NCI-H2227 treated with DMSO at 0.1 percent for 48 hours (cell line): ENCODE results near the gene TMEM30A.

Experiments used
- DNase-seq: peaks from one replicate; lab custom pipeline; 2025; lab: John Stamatoyannopoulos, UW

The TMEM30A gene

DNA sequence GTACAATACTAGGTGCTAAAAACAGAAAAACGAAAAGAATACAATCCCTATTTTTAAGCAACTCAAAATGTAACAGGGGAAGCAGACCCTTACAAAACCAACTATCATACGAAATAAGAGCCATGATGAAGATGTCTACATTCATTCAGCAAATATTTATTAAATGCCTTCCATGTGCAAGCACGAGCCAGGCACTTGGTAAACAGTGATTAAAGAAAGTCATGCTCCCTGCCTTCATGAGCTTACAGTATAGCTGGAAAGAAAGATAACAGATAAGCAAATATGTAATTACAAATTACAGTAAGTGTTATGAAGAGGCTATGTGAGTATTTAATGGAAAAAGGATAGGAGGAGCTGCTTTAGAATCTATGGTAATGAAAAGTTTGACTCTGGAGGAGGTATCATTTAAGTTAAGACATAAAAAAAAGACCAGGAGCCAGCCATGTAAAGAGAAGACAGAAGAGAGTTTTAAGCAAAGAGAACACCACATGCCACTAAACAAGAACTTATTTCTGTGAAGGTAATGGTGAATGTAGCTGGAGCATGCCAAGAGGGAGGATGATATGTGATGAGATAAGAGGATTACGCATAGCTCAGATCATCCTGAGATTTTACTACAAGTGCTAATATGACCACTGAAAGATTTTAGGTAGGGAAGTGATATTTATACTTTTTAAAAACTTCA lies 21.7 kb downstream of the TMEM30A start:
- DNase-seq = no peak

DNA sequence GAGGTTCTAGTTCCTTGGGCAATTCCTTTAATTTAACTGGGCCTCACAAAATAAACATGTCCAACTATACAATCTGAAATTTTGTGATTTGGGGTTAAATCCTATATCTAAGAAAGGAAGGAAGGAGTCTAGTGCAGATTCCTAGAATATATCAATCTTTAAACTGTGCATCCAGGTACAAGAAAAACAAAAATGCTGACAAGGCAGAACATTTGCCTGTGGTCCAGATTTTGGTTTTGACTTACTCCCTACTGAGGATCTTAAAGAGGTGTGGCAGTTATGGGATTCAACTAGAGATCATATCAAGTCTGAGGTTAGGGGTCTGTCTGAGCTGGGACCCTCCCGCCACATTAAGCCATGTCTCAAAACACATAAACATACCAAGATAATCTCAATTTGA lies 23.3 kb downstream of the TMEM30A start:
- no peak for DNase-seq

- DNase-seq = no peak
These were observed 27.1 kb downstream of the TMEM30A start for GRCh38 chr6:75257343-75258087.

DNA sequence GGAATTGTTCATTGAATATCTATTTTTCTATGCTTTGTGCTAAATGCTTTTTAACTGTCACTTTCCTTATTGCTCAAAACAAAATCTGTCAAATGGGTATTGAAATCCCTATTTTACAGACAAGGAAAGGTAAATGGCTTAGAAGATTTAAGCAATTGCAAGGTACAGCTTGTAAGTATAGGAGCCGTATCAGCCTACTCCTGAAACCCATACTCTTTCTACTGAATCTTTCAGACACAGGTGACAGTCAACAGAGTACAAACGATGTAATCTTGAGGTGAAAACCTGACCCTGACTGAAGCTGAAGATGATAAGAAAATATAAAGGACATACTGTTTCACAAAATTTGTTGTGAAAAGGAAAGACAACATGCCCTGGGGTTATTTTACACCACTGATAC lies 34.0 kb downstream of the TMEM30A start:
- no peak for DNase-seq

- no peak for DNase-seq
These were observed 34.8 kb downstream of the TMEM30A start for GRCh38 chr6:75249837-75250236.

GRCh38 chr6:75246386-75246785 lies 38.2 kb downstream of the TMEM30A start:
- DNase-seq = no peak

DNA sequence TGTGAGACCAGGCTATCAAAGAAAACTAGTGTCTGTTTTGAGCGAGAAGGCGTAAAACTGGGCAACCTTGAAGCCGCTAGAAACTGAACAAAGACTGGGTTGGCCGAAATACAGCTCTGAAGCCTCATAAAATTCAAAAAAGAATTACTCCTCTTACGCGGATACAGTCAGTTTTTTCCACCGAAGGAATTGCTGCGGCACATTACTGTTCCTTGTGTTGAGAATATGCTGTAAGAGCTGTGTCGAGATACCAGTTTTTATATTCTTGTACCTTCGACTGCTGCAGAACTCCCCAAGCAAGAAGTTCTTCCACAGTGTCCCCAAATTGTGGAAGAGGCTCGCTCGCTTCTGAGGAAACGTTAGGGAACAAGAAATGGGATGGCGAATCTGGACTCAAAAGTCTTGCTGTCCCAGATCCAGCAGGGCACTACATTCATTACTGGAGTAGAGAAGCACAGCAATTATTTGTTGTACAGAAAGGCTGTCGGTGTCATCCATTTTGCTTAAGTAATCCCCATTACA lies 40.5 kb downstream of the TMEM30A start:
- DNase-seq = peak; percentile 56

DNA sequence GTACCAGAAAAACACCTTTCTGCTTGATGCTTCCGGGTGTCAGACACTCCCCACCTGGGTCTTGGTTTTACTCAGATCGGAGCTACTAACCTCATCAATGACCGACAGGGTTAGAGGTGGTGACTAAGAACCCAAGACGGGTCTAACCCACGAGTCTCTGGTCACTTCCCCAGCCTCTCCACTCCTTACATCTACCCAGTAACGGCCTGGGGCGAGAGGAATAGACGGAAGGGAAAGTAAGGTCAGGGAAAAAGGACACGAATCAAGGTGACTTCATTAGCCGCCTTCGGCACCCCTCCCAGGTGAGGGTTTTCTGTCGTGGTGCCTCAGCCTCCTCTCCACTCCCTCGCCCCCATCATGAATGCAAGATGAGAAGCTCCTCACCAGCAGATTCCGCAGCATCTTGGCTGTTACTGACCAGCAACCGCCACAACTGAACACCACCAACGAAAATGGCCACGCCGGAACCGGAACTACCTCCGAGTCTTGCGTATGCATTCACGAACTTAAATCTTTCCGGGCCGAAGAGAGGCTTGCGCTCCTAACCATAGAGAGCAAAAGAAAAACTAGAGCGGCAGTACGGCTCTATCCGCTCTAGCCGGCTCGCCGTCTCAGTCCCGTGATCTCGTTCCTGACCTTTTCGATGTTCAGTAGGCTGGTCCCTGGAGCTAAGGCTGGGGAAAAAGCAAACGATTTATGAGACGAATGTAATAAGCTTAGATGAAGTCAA lies 41.1 kb downstream of the TMEM30A start, which contains the start of gene COX7A2:
Gene COX7A2, minus strand, starts transcription at position 469 of the 730 bp plus-strand sequence. Its CDS starts 67 bp downstream, at position 402.
- DNase-seq = peak; percentile 96

- no peak for DNase-seq
These were observed 48.0 kb downstream of the TMEM30A start for GRCh38 chr6:75236630-75237029.

GRCh38 chr6:75235271-75235670 lies 49.3 kb downstream of the TMEM30A start:
- no peak for DNase-seq

DNA sequence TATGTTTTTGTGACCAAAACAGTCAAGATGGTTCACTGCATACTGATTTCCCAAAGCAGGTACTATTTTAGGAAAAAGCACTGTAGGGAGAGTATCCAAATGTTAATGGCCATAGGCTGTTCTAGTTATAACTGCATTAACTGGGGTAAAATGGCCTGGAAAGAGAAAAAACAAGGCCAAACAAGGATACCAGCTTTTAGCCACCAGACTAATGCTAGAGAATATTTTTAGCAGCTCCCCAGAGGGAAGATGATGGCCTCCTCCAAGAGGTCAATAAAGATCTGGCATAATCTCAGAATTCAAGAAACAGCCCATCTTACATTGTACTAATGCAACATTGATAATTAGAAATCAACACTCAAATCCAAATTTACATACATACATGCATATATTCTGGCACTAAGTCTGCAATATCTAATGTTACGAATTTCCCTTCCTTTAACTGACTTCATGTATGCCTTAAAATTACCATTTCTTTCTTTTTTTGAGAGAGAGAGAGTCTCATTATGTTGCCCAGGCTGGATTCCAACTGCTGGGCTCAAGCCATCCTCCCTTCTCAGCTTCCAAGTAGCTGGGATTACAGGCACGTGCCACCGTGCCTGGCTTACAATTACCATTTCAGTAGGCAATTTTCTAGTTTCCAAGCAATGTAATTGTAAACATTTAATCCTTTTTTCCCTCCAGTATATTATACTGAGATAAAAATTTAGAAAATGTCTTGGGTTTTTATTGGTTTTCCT lies 50.3 kb downstream of the TMEM30A start:
- DNase-seq = no peak

DNA sequence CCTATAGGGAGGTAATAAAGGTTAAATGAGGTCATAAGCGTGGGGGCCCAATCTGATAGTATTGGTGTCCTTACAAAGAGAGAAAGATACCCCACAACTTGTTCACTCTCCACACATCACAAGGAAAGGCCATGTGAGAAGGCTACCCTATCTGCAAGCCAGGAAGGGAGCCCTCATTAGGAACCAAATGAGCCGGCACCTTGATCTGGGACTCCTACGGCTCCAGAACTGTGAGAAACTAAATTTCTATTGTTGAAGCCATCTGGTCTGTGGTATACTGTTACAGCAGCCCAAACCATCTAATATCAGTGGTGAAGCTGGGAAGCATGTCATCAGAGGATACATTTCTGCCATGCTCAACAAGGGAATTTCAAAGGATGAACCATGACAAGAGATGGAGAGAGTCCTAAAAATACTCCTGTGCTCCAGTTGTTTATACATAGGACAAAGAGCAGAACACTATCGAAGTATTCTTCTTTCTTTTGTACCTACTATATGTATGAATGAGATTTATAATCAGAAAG lies 51.4 kb downstream of the TMEM30A start:
- DNase-seq = no peak

- peak; percentile 12 for DNase-seq
These were observed 53.9 kb downstream of the TMEM30A start for GRCh38 chr6:75230484-75231325.

GRCh38 chr6:75224303-75224926 lies 60.2 kb downstream of the TMEM30A start:
- DNase-seq = no peak

- DNase-seq = no peak
These were observed 61.2 kb downstream of the TMEM30A start for GRCh38 chr6:75223428-75223827.

- no peak for DNase-seq
These were observed 62.3 kb downstream of the TMEM30A start for GRCh38 chr6:75222261-75222660.

GRCh38 chr6:75221116-75221515 lies 63.5 kb downstream of the TMEM30A start:
- DNase-seq = no peak

DNA sequence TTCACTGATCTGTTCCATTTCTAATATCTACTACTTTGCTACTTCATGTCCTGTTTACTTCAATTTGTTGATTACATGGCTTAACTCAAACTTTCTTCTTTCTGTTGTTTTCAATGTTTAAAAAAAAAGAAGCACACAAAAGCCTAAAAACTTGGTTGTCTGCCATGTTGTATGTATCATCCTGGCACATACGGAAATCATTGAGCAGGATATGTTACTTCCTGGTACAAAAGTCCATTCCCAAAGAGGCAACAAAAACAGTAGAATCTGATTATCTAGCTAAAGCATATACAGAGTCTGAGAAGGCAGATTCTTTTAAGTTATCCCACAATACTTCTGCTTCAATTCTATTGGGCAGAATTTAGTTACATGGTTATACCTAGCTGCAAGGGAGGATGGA lies 64.2 kb downstream of the TMEM30A start:
- no peak for DNase-seq

- DNase-seq = no peak
These were observed 65.3 kb downstream of the TMEM30A start for GRCh38 chr6:75219263-75219662.

- DNase-seq = no peak
These were observed 67.4 kb downstream of the TMEM30A start for GRCh38 chr6:75217193-75217592.
